ENCODE data around the gene GABRR2.

Gene GABRR2

GRCh38 chr6:89315249-89315885 is at the start of gene GABRR2:
Gene GABRR2 (minus strand): TSS chr6:89315299. CDS start chr6:89315165, 134 bp downstream.
- DNase-seq, result no peak

GRCh38 chr6:89364586-89364985 is 49.5 kb upstream of the GABRR2 start:
- DNase-seq, result no peak

GRCh38 chr6:89361171-89361570 is 46.1 kb upstream of the GABRR2 start:
- DNase-seq, result no peak

GRCh38 chr6:89360415-89360999 is 45.4 kb upstream of the GABRR2 start:
- DNase-seq, result no peak

- no peak for DNase-seq
Observed at GRCh38 chr6:89359561-89359960, 44.5 kb upstream of the GABRR2 start.

GRCh38 chr6:89357390-89357789 is 42.3 kb upstream of the GABRR2 start:
- DNase-seq, result no peak

GRCh38 chr6:89356642-89357170 is 41.6 kb upstream of the GABRR2 start:
- no peak for DNase-seq

GRCh38 chr6:89355511-89356194 is 40.6 kb upstream of the GABRR2 start:
- DNase-seq, result no peak

GRCh38 chr6:89353702-89354392 is 38.7 kb upstream of the GABRR2 start:
- peak; percentile 93 for DNase-seq

GRCh38 chr6:89353118-89353556 is 38.0 kb upstream of the GABRR2 start:
- no peak for DNase-seq

- DNase-seq, result no peak
Observed at GRCh38 chr6:89352278-89353117, 37.4 kb upstream of the GABRR2 start, which contains the start of gene UBE2J1. Gene UBE2J1 (minus strand): TSS chr6:89352722. CDS start chr6:89352569, 153 bp downstream.

GRCh38 chr6:89351671-89352277 is 36.7 kb upstream of the GABRR2 start:
- DNase-seq, result no peak

- DNase-seq, result no peak
Observed at GRCh38 chr6:89350281-89350966, 35.3 kb upstream of the GABRR2 start.

- DNase-seq, result no peak
Observed at GRCh38 chr6:89348372-89348771, 33.3 kb upstream of the GABRR2 start.

- no peak for DNase-seq
Observed at GRCh38 chr6:89347825-89348224, 32.7 kb upstream of the GABRR2 start.

GRCh38 chr6:89346433-89346832 is 31.3 kb upstream of the GABRR2 start:
- DNase-seq, result no peak

GRCh38 chr6:89339565-89339964 is 24.5 kb upstream of the GABRR2 start:
- DNase-seq, result no peak

- DNase-seq, result no peak
Observed at GRCh38 chr6:89335164-89335563, 20.1 kb upstream of the GABRR2 start.

- no peak for DNase-seq
Observed at GRCh38 chr6:89330910-89331309, 15.8 kb upstream of the GABRR2 start.

GRCh38 chr6:89328976-89329375 is 13.9 kb upstream of the GABRR2 start:
- no peak for DNase-seq

GRCh38 chr6:89324304-89324703 is 9.2 kb upstream of the GABRR2 start:
- no peak for DNase-seq
